Type B pancreatic cell (in vitro differentiated cells): Measurements from ENCODE around the gene KLHL36. TPM values are rescaled to one million over a fixed set of nuclear protein-coding genes. Genes with fewer than 3 reads are reported as not detected.

Experiments
- DNase-seq: peaks from one replicate; pipeline ENCODE4 v3.0.0; 2021; ENCODE audit warnings: mixed read lengths; ENCODE audit not compliant: unreplicated experiment; ENCODE audit errors: extremely low spot score
- H3K27ac Mint-ChIP-seq: 2 replicates; pipeline ENCODE4 v1.8.0; 2021; ENCODE audit warnings: mild to moderate bottlenecking, mixed read lengths
- H3K27me3 Mint-ChIP-seq: 2 replicates; pipeline ENCODE4 v1.8.0; 2021; ENCODE audit warnings: mixed read lengths
- H3K36me3 Mint-ChIP-seq: 2 replicates; pipeline ENCODE4 v1.8.0; 2021; ENCODE audit warnings: mixed read lengths
- H3K4me1 Mint-ChIP-seq: one replicate; pipeline ENCODE4 v1.8.0; 2021; ENCODE audit warnings: mixed read lengths; ENCODE audit not compliant: unreplicated experiment
- H3K4me3 Mint-ChIP-seq: 2 replicates; pipeline ENCODE4 v1.8.0; 2021; ENCODE audit warnings: mild to moderate bottlenecking, mixed read lengths
- H3K9me3 Mint-ChIP-seq: 2 replicates; pipeline ENCODE4 v1.8.0; 2021; ENCODE audit warnings: mixed read lengths
- total RNA-seq: library from RNA; stranded (reverse); gene quantifications from 2 replicates; pipeline ENCODE4 v1.2.1, GENCODE V29; 2021; ENCODE audit warnings: low replicate concordance
- TF ChIP-seq, protein P1 (sequence below): fragments of 200-600 bp; sonication (generic); conservative IDR thresholded peaks from 2 replicates; pipeline ENCODE4 v1.5.0; 2021; ENCODE audit warnings: antibody characterized with exemption, mild to moderate bottlenecking

The KLHL36 gene
- total RNA-seq, 1 donor from 2014 or later, result 40.3 TPM

DNA sequence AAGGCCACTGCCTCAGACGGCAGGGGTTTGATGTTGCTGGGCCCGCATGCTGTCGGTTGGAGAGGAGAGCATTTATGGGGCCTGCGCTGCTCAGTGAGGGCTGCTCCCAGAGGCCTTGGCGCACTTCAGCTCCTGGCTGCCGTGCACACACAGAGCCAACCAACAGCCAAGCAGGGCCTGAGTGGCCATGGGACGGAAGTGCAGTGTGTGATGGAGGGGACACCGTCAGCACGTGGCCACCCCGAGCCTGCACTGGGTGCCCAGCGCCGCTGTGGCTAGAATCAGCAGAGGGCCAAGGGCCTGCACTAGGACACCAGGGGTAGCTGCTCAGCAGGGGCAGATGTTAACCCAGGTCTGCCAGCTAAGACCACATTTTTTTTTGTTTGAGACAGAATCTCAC lies 21.8 kb downstream of the KLHL36 start:
- H3K9me3 Mint-ChIP-seq, result no peaks in the 10 kb centered on the region
- peaks cover 5% of the 10 kb centered on the region for H3K36me3 Mint-ChIP-seq
- H3K4me1 Mint-ChIP-seq, result peaks cover 10% of the 10 kb centered on the region
- TF ChIP-seq, protein P1, sequence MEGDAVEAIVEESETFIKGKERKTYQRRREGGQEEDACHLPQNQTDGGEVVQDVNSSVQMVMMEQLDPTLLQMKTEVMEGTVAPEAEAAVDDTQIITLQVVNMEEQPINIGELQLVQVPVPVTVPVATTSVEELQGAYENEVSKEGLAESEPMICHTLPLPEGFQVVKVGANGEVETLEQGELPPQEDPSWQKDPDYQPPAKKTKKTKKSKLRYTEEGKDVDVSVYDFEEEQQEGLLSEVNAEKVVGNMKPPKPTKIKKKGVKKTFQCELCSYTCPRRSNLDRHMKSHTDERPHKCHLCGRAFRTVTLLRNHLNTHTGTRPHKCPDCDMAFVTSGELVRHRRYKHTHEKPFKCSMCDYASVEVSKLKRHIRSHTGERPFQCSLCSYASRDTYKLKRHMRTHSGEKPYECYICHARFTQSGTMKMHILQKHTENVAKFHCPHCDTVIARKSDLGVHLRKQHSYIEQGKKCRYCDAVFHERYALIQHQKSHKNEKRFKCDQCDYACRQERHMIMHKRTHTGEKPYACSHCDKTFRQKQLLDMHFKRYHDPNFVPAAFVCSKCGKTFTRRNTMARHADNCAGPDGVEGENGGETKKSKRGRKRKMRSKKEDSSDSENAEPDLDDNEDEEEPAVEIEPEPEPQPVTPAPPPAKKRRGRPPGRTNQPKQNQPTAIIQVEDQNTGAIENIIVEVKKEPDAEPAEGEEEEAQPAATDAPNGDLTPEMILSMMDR, result no peak
- no peak overlapping the region for H3K27ac Mint-ChIP-seq
- H3K4me3 Mint-ChIP-seq, result no peak overlapping the region
- H3K27me3 Mint-ChIP-seq, result no peaks in the 10 kb centered on the region
- no peak for DNase-seq

DNA sequence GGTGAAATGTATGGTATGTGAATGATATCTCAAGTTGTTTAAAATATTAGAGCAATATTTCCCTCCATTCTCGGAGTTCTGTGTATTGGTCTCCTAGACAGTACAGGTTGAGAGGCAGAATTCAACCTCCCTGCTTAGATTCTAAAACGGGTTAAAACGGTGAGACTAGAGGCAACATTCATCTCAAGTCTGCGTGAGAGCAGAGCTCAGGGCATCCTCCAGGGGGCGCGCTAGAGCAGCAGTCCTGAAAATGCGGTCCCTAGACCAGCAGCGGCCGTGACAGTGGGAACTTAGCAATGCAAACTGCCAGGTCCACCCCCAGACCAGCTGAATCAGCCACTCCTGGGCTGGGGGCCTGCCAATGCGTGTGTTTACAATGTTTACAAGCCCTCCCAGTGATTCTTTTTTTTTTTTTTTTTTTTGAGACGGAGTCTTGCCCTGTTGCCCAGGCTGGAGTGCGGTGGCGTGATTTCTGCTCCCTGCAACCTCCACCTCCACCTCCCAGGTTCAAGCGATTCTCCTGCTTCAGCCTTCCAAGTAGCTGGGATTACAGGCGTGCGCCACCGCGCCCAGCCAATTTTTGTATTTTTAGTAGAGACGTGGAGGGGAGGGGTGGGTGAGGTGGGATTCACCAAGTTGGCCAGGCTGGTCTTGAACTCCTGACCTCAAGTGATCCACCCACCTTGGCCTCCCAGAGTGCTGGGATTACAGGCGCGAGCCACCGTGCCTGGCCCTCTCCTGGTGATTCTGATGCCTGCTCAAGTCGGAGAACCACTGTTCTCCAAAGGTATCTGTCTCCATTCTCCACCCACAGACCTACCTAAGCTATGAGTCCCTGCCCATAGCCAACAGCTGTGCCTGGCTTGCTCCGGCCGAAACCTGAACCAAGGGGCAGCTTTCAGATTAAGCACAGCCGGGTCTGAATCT lies 24.2 kb downstream of the KLHL36 start:
- no peak overlapping the region for H3K27ac Mint-ChIP-seq
- peaks cover 2% of the 10 kb centered on the region for H3K36me3 Mint-ChIP-seq
- peaks cover 8% of the 10 kb centered on the region for H3K4me1 Mint-ChIP-seq
- no peaks in the 10 kb centered on the region for H3K9me3 Mint-ChIP-seq
- TF ChIP-seq, protein P1, result peak; percentile 94
- no peak overlapping the region for H3K4me3 Mint-ChIP-seq
- H3K27me3 Mint-ChIP-seq, result peaks cover 9% of the 10 kb centered on the region
- no peak for DNase-seq

GRCh38 chr16:84673203-84673535 lies 24.9 kb downstream of the KLHL36 start:
- no peak overlapping the region for H3K4me3 Mint-ChIP-seq
- TF ChIP-seq, protein P1, result no peak
- no peaks in the 10 kb centered on the region for H3K9me3 Mint-ChIP-seq
- H3K4me1 Mint-ChIP-seq, result peaks cover 8% of the 10 kb centered on the region
- no peaks in the 10 kb centered on the region for H3K36me3 Mint-ChIP-seq
- H3K27ac Mint-ChIP-seq, result no peak overlapping the region
- no peak for DNase-seq
- H3K27me3 Mint-ChIP-seq, result peaks cover 12% of the 10 kb centered on the region

- Mint-ChIP-seq H3K27ac (no peak overlapping the region), H3K4me1 (peaks cover 8% of the 10 kb centered on the region), H3K36me3 (no peaks in the 10 kb centered on the region), H3K9me3 (no peaks in the 10 kb centered on the region), H3K27me3 (peaks cover 12% of the 10 kb centered on the region), H3K4me3 (no peak overlapping the region)
- DNase-seq, result no peak
- TF ChIP-seq, protein P1, result no peak
Measured at GRCh38 chr16:84673561-84673960, 25.2 kb downstream of the KLHL36 start.

DNA sequence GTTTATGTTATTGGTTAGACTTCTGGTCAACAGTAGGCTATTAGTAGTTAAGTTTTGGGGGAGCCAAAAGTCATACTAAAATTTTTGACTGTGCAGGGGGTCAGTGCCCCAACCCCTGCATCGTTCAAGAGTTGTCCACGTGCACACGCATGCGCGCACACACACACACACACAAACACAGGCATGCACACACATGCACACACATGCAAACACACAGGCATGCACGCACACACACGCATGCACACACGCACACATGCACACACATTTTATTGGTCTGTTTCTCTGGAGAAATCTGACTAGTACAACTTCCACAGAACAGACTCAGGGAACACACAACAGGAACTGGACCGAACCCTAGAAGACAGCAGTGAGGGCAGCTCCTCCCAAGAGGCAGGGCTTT lies 27.1 kb downstream of the KLHL36 start:
- no peak overlapping the region for H3K27ac Mint-ChIP-seq

More for the DNA sequence above, 27.1 kb downstream of the KLHL36 start:
- Mint-ChIP-seq H3K36me3 (no peaks in the 10 kb centered on the region), H3K4me1 (peaks cover 8% of the 10 kb centered on the region), H3K9me3 (no peaks in the 10 kb centered on the region), H3K27me3 (peaks cover 17% of the 10 kb centered on the region), H3K4me3 (no peak overlapping the region)
- DNase-seq, result no peak
- TF ChIP-seq, protein P1, result no peak
